GM23338 (cell line): Measurements from ENCODE around the gene CTNNA1.

Source experiments
- CREB1 ChIP-seq: fragments of 250-450 bp; sonication (Bioruptor Pico); IDR thresholded peaks from 2 replicates; pipeline ENCODE4 v1.5.0; 2020; ENCODE audit warnings: low read depth, mild to moderate bottlenecking, moderate library complexity
- CTCF ChIP-seq, 2 experiments: fragments of 200-600 bp in 1 of 2; sonication (generic) in 1 of 2; conservative IDR thresholded peaks; 2 replicates each; pipeline versions ENCODE4 v1.5.1 to v1.6.1; 2016 to 2017; ENCODE audit warnings: antibody characterized with exemption in 2 of 2, low read depth in 2 of 2, mild to moderate bottlenecking in 2 of 2, moderate library complexity in 1 of 2

GRCh38 chr5:138953387-138954256 lies 200.4 kb downstream of the CTNNA1 start:
- TF ChIP-seq CTCF (conservative IDR thresholded peaks at IDR 0.05; ENCODE audit: low read depth in 2 of 2): no peak
- TF ChIP-seq CREB1 (CRISPR knock-in tag): no peak
